Stomach (tissue), 4 donors: Measurements from ENCODE around the gene ZNF200.

Experiments
- EP300 ChIP-seq: sonication (generic); formaldehyde crosslinking; IDR thresholded peaks from one replicate; pipeline ENCODE4 v1.6.1; 2017; ENCODE audit warnings: antibody characterized with exemption
- POLR2A ChIP-seq, 4 donors: fragments of 450-650 bp; IDR thresholded peaks; one replicate each; pipeline ENCODE4 v1.6.1; 2016; ENCODE audit warnings: antibody characterized with exemption in 4 of 4, control low read depth in 2 of 4, mild to moderate bottlenecking in 1 of 4, moderate library complexity in 1 of 4
- POLR2AphosphoS5 ChIP-seq, 3 donors: sonication (generic); formaldehyde crosslinking; IDR thresholded peaks; one replicate each; pipeline ENCODE4 v1.6.1; 2016; ENCODE audit warnings: antibody characterized with exemption in 3 of 3
- TF ChIP-seq, protein P1 (sequence below), 7 experiments: fragments of 450-650 bp in 4 of 7; fragments of 200-600 bp in 3 of 7; sonication (generic) in 3 of 7; IDR thresholded peaks; one replicate each; pipeline ENCODE4 v1.5.1; 2016 to 2019; ENCODE audit warnings: antibody characterized with exemption in 7 of 7, control low read depth in 2 of 7, mild to moderate bottlenecking in 1 of 7

DNA sequence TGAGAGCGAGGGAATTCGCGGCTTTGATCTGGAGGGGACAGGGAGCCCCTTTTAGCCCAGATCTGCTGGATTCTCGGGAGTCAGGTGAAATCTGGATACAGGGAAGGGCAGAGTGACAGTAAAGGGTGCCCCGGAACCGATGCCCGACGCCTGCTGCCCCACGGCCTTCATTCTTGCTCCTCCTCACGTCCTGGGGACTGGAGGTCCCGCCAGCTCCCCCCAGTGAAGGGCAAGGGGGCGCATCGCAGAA, 46.4 kb downstream of the ZNF200 start:
- TF ChIP-seq, protein P1, sequence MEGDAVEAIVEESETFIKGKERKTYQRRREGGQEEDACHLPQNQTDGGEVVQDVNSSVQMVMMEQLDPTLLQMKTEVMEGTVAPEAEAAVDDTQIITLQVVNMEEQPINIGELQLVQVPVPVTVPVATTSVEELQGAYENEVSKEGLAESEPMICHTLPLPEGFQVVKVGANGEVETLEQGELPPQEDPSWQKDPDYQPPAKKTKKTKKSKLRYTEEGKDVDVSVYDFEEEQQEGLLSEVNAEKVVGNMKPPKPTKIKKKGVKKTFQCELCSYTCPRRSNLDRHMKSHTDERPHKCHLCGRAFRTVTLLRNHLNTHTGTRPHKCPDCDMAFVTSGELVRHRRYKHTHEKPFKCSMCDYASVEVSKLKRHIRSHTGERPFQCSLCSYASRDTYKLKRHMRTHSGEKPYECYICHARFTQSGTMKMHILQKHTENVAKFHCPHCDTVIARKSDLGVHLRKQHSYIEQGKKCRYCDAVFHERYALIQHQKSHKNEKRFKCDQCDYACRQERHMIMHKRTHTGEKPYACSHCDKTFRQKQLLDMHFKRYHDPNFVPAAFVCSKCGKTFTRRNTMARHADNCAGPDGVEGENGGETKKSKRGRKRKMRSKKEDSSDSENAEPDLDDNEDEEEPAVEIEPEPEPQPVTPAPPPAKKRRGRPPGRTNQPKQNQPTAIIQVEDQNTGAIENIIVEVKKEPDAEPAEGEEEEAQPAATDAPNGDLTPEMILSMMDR (IDR thresholded peaks at IDR 0.05): no peak
- TF ChIP-seq POLR2A (IDR thresholded peaks at IDR 0.05) (no peak), EP300 (no peak), POLR2AphosphoS5 (IDR thresholded peaks at IDR 0.05) (no peak)
